ENCODE results near the gene PPP1R27.

The PPP1R27 gene

GRCh38 chr17:81819708-81820107 lies 15.1 kb downstream of the PPP1R27 start:
- DNase-seq, result no peak

- DNase-seq, result no peak
These were observed 17.1 kb downstream of the PPP1R27 start for GRCh38 chr17:81817758-81818147.

- DNase-seq, result no peak
These were observed 19.2 kb downstream of the PPP1R27 start for GRCh38 chr17:81815646-81815986.

GRCh38 chr17:81814748-81815645 lies 19.9 kb downstream of the PPP1R27 start:
- DNase-seq, result no peak

- no peak for DNase-seq
These were observed 20.8 kb downstream of the PPP1R27 start for GRCh38 chr17:81813861-81814683.

- no peak for DNase-seq
These were observed 21.5 kb downstream of the PPP1R27 start for GRCh38 chr17:81813371-81813684.

- DNase-seq, result no peak
These were observed 22.1 kb downstream of the PPP1R27 start for GRCh38 chr17:81812571-81813370.

- no peak for DNase-seq
These were observed 22.9 kb downstream of the PPP1R27 start for GRCh38 chr17:81811705-81812570.

GRCh38 chr17:81810892-81811704 lies 23.8 kb downstream of the PPP1R27 start:
- DNase-seq, result no peak

- DNase-seq, result no peak
These were observed 24.4 kb downstream of the PPP1R27 start for GRCh38 chr17:81810476-81810875.

- no peak for DNase-seq
These were observed 25.3 kb downstream of the PPP1R27 start for GRCh38 chr17:81809556-81809998.

- DNase-seq, result no peak
These were observed 25.9 kb downstream of the PPP1R27 start for GRCh38 chr17:81808778-81809555.

- DNase-seq, result no peak
These were observed 27.0 kb downstream of the PPP1R27 start for GRCh38 chr17:81807839-81808238.

GRCh38 chr17:81807210-81807719 lies 27.6 kb downstream of the PPP1R27 start:
- DNase-seq, result no peak

GRCh38 chr17:81806461-81807209 lies 28.2 kb downstream of the PPP1R27 start:
- no peak for DNase-seq

- DNase-seq, result no peak
These were observed 29.0 kb downstream of the PPP1R27 start for GRCh38 chr17:81805707-81806460.

GRCh38 chr17:81804559-81805399 lies 30.1 kb downstream of the PPP1R27 start:
- no peak for DNase-seq

All from NCI-H187 treated with DMSO at 0.1 percent for 48 hours (cell line).